HG02763 (cell line): ENCODE measurements around the gene TMSB4Y.

Experiments
- ATAC-seq: cut with Tn5 transposase; IDR thresholded peaks from one replicate; pipeline ENCODE4 v1.9.1; 2021; ENCODE audit warnings: mild to moderate bottlenecking, moderate library complexity; ENCODE audit not compliant: unreplicated experiment

TMSB4Y gene

GRCh38 chrY:13703568-13703968 lies at the start of gene TMSB4Y:
TMSB4Y (plus strand) TSS chrY:13703899.
- ATAC-seq, result no peak

- no peak for ATAC-seq
These were observed 39.5 kb upstream of the TMSB4Y start for GRCh38 chrY:13664162-13664561.

GRCh38 chrY:13671122-13671521 lies 32.6 kb upstream of the TMSB4Y start:
- ATAC-seq, result no peak

GRCh38 chrY:13702276-13702675 lies 1.4 kb upstream of the TMSB4Y start:
- no peak for ATAC-seq

GRCh38 chrY:13704121-13704930 lies 627 bp downstream of the TMSB4Y start:
- ATAC-seq, result no peak

GRCh38 chrY:13705197-13705596 lies 1.5 kb downstream of the TMSB4Y start:
- no peak for ATAC-seq

GRCh38 chrY:13708038-13708437 lies 4.3 kb downstream of the TMSB4Y start:
- no peak for ATAC-seq

- ATAC-seq, result no peak
These were observed 15.3 kb downstream of the TMSB4Y start for GRCh38 chrY:13718996-13719395.

- ATAC-seq, result no peak
These were observed 25.8 kb downstream of the TMSB4Y start for GRCh38 chrY:13729517-13729916.

- ATAC-seq, result no peak
These were observed 34.9 kb downstream of the TMSB4Y start for GRCh38 chrY:13738618-13739017.

GRCh38 chrY:13751289-13752071 lies 47.8 kb downstream of the TMSB4Y start:
- ATAC-seq, result no peak

GRCh38 chrY:13754661-13755060 lies 51.0 kb downstream of the TMSB4Y start:
- no peak for ATAC-seq
